Activated T-cell treated with anti-CD3 and anti-CD28 coated beads for 1 hour (primary cell): Measurements from ENCODE around the gene MCM7.
A peak's percentile ranks its signal among the peaks of the same experiment; 100 is the strongest.

Experiments
- DNase-seq: peaks from one replicate; pipeline ENCODE4 v3.0.0-alpha.2; 2020; ENCODE audit warnings: low read depth

Gene MCM7

DNA sequence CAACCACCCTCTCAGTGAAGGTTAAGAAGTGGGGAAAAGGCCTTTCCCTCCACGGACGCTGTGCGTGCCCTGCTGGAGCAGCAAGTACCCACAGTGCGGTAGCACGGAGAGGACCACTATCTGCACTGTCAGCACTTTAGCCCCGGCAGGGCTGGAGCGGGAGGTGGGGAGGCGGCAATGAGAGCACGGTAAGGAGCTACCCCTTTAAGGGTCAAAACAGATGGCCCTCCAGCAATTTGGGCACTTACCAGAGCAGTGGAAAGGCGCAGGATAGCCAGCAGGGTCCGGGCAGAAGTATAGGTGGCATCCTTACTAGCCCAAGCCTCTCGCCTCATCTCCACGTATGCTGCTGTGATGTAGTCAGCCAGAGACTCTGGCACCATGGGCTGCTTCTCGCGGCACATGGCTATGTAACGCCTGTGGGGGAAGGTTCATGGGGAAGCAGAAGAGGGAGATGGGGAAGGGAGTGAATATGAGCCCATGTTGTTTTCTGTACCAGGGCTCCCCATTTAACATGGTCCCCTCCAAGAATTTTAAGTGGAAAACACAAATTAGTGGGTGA is 7.2 kb downstream of the MCM7 start:
- no peak for DNase-seq

DNA sequence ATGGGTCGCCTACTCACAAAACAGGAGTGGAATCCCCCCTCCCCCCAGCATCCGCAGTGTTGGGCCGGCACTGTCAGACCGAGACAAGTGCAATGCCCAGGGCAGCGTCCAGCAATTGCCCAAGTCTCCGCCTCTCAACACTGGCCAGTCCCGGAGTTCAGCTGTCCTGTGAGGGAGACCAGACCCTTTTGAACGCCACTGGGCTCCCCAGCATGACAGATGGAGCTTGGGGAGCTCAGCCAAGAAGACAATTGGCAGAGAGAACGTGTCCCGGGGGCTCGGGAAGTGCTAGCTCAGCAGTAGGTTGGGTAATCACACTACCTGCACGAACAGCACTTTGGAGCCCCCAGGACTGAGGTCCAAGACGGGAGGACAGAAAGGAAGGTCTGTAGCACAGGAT is 7.7 kb downstream of the MCM7 start:
- DNase-seq, result no peak

DNA sequence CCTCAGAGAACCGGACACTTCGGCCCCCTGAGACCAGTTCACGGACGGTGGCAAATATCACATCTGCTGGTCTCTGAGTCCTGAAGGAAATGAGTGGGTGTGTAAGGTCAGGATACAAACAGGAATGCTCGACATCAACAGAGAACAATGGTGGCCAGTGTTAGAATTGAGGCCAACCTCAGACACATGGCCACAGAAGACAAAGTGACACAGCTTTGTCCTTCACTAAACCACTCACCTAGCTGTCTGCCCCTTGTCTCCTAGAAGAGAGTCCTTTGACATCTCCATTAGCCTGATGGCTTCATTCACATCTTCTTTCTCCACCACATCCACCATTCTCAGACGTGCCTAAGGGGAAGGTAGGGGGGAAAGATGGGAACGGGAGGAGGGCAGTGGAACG is 8.1 kb downstream of the MCM7 start:
- DNase-seq, result no peak

DNA sequence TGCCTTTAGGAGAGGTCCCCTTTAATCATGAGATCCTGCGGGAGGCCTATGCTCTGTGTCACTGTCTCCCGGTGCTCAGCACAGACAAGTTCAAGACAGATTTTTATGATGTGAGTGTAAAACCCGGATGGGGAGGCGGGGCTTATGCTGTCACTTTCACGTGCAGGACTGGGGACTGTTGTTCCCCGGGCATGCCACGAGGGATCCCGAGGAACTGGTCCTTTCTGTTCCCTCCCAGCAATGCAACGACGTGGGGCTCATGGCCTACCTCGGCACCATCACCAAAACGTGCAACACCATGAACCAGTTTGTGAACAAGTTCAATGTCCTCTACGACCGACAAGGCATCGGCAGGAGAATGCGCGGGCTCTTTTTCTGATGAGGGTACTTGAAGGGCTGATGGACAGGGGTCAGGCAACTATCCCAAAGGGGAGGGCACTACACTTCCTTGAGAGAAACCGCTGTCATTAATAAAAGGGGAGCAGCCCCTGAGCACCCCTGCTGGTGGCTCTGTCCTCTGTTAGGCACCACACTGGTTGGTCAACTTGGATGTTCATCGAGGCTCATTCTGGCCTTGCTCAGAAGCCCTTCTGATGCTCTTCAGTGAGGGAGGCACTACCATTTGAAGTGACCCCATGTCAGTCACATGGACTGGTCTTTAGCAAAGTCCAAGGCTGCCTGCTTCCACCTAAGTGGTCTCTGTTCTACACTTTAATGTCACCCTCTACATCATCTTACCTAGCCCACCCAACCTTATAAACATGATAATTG is 9.6 kb downstream of the MCM7 start:
- DNase-seq, result no peak

DNA sequence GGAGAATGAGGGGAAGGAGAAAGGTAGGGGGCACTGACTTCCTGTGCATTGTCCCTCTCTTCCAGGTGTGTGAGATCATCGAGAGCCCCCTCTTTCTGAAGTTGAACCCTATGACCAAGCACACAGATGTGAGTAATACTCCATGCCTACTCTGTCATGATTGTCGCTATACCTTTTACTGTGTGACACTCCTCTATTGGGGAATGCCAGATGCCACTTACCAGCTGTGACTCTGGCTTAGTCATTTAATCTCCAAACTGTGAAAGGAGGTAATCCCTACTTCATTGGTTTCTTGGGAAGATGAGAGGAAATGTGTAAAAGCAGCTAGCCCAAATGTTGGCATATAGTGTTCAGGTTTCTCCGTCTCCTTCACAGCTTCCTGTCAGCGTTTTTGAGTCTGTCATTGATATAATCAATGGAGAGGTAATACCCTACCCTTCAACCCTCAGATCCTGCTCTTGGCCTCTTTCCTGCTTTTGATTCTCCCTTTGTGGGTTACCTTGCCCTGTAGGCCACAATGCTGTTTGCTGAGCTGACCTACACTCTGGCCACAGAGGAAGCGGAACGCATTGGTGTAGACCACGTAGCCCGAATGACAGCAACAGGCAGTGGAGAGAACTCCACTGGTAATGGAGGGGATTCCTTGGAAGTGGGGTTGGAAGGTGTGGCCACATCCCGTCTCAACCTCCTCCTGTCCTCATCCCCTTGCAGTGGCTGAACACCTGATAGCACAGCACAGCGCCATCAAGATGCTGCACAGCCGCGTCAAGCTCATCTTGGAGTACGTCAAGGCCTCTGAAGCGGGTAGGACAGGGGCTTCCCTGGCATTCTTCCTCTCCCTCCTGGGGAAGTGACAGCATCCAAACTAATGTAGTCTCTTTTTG is 10.4 kb downstream of the MCM7 start:
- no peak for DNase-seq

DNA sequence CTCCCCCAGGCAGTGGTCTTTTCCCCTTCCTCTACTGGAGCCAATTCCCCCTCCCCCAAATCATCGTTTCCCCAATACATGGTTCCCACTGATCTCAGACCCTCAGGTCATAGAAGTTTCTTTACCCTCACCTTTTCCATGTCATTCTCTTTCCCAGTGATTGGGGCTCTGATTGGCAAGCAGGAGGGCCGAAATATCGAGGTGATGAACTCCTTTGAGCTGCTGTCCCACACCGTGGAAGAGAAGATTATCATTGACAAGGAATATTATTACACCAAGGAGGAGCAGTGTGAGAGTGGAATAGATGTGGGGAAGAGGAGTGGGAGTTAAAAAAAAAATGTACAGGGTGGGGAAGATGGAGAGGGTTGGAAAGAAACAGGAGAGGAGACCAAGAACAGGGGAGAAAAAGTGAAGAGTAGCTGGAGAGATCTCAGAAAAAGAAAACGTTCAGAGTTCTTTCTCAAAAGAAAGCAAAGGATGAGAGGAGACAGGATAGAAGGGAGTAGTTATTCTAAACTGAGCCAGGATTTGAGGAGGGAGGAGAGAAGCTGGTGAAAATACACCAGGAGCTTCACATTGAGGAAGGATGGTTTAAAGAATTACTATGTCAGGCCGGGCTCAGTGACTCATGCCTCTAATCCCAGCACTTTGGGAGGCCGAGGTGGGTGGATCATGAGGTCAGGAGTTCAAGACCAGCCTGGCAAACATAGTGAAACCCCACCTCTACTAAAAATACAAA is 11.6 kb downstream of the MCM7 start:
- no peak for DNase-seq

DNA sequence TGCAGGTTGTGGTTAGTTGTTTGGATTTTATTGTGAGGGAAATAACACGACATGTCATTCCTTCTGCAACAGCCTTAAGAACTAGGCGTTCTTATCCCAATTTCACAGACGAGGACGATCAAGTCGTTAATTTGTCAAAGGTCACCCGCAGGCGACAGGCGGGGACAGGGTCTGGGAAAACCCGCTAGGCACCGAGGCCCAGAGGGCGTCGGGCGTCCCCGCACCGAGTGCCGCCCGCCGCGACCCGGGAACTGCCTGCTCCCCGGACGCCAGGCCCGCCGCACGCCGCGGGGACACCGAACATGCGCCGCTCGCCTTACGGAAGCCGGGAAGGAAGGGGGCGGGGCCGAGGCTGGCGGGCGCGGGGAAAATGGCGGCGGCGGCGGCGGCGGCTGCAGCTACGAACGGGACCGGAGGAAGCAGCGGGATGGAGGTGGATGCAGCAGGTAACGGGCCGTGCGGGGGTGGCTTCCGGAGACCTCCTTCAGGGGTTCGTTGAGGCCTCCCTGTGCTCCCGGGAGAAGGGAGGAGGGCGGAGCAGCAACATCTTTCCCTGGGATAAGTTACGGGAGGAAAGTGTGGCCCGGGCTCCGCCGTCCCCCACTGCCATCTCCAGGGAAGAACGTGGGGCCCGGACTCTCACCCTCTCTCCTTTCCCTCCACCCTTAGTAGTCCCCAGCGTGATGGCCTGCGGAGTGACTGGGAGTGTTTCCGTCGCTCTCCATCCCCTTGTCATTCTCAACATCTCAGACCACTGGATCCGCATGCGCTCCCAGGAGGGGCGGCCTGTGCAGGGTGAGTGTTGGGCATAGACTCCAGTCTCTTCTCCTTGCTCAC is 12.4 kb downstream of the MCM7 start, which contains the start of gene COPS6:
Gene COPS6, plus strand, starts transcription at position 349 of the 837 bp plus-strand sequence. Its CDS starts 22 bp downstream, at position 371.
- peak; percentile 87 for DNase-seq

DNA sequence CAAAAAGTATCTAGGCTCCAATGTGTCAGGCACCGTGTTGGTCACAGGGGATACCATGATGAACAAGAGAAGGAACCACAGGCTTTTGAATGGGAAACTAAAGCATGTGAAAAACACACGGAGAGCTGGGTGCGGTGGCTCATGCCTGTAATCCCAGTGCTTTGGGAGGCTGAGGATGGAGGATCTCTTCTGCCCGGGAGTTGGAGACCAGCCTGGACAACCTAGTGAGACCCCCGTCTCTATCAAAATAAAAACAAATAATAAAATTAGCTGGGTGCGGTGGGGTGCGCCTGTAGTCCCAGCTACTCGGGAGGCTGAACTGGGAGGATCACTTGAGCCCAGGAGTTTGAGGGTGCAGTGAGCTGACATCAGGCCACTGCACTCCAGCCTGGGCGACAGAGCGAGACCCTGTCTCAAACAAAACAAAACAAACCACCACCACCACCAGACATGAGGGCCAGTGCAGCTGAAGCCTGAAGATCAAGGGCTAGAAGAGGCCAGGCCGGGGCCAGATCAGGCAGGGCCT is 13.0 kb downstream of the MCM7 start:
- no peak for DNase-seq

DNA sequence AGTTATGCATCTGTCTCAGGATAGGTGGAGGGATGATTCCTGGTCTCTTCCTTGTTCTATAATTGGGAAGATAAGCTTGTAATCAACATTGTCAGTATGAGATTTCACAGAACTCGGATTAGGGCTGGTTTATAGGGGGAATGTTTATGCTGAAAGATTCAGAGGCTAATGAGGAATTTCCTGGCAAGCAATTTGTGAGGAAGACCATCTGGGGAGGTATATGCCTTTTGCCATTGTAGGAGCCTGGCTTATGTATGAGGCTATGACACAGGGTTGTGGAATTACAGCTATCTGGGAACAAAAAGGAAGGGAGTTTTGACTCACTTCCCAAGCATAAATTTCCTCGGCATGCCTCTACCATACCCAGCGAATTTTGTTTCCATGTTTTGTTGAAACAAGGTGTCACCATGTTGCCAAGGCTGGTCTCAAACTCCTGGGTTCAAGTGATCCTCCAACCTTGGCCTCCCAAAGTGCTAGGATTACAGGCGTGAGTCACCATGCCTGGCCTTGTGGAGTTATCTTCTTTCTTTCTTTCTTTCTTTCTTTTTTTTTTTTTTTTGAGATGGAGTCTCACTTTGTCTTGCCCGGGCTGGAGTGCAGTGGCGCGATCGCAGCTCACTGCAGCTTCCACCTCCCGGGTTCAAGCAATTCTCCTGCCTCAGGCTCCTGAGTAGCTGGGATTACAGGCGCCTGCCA is 14.0 kb downstream of the MCM7 start:
- no peak for DNase-seq

DNA sequence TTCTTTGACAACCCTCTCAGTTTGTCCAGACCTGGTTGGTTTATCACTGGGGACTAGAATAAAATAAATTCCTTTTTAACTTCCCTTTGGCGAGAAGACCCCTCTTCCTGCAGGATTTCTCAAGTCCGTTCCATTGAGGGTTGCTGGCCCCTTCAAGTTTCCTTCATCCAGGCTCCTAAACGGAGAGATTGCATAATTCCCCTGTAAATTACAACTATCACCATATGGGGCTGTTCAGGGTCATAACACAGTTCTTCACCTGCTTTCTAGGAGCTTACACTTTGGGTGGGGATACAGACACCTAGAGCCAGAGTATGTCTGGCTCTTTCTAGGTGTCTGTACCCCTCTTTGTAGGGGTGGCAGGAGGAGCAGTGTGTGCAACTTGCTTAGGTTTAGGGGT is 15.7 kb downstream of the MCM7 start:
- no peak for DNase-seq

DNA sequence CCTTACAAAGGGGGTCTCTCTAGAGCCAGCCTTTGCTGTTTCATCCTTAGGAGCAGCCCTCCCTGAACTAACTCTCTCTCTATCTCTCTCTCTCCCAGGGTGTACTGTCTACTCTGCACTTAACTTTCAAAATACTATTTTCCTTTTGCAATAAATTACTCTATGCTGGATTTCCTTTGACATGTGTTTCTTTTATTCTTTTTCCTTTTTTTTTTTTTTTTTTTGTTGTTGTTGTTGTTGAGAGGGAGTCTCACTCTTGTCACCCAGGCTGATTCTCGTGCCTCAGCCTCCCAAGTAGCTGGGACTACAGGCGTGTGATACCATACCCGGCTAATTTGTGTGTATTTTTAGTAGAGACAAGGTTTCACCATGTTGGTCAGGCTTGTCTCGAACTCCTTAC is 18.2 kb downstream of the MCM7 start:
- no peak for DNase-seq

DNA sequence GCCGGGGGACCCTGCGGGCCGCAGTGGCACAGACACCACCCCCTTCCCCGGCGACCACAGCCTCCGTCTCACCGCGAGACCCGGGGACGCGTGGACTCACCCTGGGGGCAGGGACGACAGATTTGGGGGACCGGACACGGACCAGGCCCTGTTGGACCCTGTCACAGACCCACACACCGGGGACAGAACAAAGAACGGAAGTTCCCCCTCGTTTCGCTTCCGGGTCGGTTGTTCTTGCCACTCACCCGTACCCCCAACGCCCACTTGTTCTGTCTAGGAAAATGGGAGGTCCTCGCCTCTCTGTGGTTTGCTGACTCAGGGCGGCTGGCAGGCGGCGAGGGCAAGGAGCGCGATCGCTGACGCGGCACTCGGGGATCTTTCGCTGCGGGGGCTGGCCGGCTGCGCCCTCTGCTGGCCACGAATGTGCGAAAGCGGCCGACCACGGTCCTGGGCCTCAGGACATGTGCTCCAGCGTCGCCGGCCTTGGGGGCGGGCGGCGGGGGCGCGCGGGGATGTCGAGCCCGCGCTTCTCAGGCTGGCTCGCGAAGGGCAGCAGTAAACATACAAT is 19.6 kb downstream of the MCM7 start, which contains the start of gene ZNF3:
Gene ZNF3, minus strand, starts transcription at position 189 of the 568 bp plus-strand sequence. CDS start 4,366 bp downstream, outside the sequence.
- peak; percentile 93 for DNase-seq

DNA sequence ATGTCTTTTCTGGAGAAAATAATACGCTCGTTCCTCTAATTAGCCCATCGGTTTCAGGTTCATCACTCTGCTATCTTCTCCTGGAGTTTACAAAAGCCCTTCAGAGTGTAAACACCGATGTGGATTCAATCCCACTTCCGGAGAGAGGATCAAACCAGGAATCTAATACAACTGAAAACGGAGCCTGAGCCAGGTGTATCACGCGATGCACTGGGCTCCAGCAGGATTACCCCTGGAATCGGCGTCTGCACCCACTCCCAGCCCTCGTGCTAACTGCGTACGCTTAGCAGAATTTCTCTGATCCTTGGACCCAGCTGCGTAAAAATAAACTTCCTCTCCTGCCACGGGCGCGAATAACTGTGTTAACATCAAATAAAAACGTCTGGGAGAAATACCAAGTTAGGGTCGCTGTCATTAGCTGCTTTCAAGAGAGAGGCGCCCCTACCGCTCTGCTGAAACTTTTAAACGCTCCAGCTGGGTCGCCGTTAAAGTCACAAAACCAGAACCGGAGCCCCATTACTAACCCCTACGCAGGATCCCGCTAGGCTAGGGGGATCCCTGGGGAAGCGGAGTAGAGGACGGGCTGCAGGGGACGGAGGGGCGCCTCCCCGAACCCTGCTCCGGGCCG is 20.2 kb downstream of the MCM7 start:
- DNase-seq, result no peak

DNA sequence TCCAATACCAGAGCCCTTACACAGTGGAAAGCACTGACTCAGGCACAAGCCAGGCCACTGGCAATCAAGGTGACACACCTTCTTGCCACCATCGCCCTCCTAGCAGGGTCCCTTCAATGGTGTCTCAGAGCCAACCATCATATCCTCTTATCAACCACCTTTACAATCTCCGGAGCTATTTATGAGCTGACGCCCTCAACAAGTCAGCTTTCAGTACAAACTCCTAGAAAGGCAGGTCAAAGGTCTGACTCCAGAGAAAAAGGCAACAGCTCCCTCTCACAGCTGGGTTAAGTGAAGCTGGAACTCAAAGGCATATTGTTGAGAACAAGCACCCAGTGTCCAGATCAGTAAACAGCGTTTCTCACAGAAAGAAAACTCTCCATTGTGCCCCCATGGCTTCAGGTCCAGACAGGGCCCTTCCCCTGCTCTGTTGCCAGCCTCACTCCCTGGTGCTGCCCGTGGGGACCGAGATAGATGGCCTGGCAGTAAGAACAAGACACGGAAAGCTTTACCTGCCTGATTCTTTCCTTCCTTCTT is 22.1 kb downstream of the MCM7 start:
- no peak for DNase-seq

DNA sequence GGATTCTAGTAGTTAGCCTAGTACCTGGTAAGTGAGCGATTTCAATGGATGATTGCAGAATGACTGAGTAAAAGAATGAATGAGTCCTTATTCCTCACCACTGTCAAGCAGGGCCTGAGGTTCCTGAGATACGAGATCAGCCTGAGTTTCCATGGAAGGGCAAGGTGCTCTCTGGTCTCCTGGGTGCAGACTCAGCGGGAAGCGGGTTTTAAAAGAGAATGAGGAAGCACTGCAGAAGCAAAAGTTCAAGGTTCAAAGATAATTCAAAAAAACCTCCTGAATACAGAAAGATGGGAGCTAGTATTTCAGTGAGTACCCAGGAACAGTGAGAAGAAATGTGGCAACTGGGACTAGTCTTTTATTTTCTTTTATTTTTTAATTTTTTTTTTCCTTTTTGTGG is 24.0 kb downstream of the MCM7 start:
- DNase-seq, result no peak

DNA sequence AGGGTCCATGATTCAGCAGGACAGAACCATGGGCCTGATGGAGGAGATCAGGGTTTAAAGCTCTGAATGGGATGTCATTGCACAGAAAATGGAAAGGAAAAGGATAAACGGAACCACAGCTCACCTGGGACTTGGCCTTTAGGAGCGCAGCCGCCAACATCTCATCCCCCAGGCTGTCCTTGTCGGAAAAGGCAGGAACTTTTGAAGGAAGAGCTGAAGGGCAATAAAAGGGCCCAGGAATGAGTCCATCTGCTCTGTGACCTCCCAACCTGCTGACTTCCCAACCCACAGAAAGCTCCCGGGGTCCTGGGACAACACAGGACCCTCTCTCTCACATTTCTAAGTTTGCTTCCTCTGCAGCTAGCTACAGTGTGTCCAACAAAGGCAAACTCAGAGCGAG is 25.8 kb downstream of the MCM7 start:
- no peak for DNase-seq

DNA sequence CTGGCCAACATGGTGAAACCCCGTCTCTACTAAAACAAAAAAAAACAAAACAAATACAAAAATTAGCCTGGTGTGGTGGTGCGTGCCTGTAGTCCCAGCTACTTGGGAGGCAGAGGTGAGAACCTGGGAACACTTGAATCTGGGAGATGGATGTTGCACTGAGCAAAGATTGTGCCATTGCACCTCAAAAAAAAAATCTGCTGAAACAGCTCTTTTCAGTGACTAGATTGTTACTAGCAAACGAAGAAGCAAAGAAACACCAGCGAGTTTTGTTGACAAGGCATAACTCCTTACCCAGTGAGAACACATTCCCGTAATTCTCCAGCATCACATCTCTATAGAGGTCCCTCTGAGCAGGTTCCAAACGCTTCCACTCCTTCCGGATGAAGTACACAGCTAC is 26.4 kb downstream of the MCM7 start:
- no peak for DNase-seq

DNA sequence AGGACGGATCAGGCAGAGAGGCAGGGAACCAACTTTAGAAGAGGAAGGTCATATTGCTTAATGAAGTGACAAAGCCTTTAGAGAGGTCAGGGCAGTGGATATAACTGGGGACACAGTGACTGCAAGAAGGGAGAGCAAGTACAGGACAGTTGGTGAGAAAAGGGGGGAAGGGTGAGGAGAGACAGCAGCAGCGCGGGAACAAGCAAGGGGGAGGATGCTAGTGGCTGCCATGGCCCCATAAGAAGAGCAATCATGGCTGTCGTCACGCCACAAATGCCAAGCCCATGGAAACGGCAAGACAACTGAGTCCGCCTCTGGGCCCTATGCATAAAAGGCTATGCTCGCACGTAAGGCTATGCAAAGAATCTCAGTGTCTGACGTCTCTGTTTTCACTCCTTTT is 28.7 kb downstream of the MCM7 start:
- no peak for DNase-seq
